Measurements from ENCODE around the gene COL8A1. TPM values are rescaled to one million over a fixed set of nuclear protein-coding genes. Genes with fewer than 3 reads are reported as not detected.

Gene COL8A1
- total RNA-seq, 1 experiment from 2014 or later, result 0.87 TPM

GRCh38 chr3:99845331-99845730 is 206.9 kb downstream of the COL8A1 start:
- no peak overlapping the region for H3K27ac Mint-ChIP-seq
- ATAC-seq (no peak), DNase-seq (ENCODE audit: low spot score) (no peak)
- no peaks in the 10 kb centered on the region for H3K36me3 Mint-ChIP-seq
- CTCF ChIA-PET, result interaction anchor here (2.5 kb wide), 1 partner anchor 409 kb away, joined by 57 read pairs; no protein-coding TSS in a partner anchor
- TF ChIP-seq GTF2I (CRISPR knock-in tag; conservative IDR thresholded peaks at IDR 0.05), result no peak
- no peak for TF ChIP-seq CREB1 (CRISPR knock-in tag; IDR thresholded peaks at IDR 0.05)
- no peak for TF ChIP-seq ZSCAN18 (CRISPR knock-in tag; IDR thresholded peaks at IDR 0.05)
- TF ChIP-seq CDX4 (CRISPR knock-in tag; IDR thresholded peaks at IDR 0.05; ENCODE audit: borderline replicate concordance), result no peak
- TF ChIP-seq ETV6 (CRISPR knock-in tag; IDR thresholded peaks at IDR 0.05), result no peak
- no peak for TF ChIP-seq NR1H2 (CRISPR knock-in tag; IDR thresholded peaks at IDR 0.05)
- TF ChIP-seq ZNF281 (CRISPR knock-in tag; IDR thresholded peaks at IDR 0.05), result no peak
- no peaks in the 10 kb centered on the region for H3K27me3 Mint-ChIP-seq (ENCODE audit: low read depth)
- H3K4me3 Mint-ChIP-seq, result no peak overlapping the region
- POLR2A ChIA-PET, result no interaction called here
- H3K9me3 Mint-ChIP-seq, result no peaks in the 10 kb centered on the region
- peaks cover 31% of the 10 kb centered on the region for H3K4me1 Mint-ChIP-seq

GRCh38 chr3:99845999-99846398 is 207.6 kb downstream of the COL8A1 start:
- no peaks in the 10 kb centered on the region for H3K27me3 Mint-ChIP-seq (ENCODE audit: low read depth)

More at GRCh38 chr3:99845999-99846398, 207.6 kb downstream of the COL8A1 start:
- Mint-ChIP-seq H3K36me3 (no peaks in the 10 kb centered on the region), H3K4me3 (no peak overlapping the region), H3K9me3 (no peaks in the 10 kb centered on the region), H3K27ac (peak overlapping the region; percentile 66; the same call in 1 of the 2 replicates), H3K4me1 (peaks cover 31% of the 10 kb centered on the region)
- POLR2A ChIA-PET, result no interaction called here
- DNase-seq (ENCODE audit: low spot score) (no peak), ATAC-seq (no peak)
- CTCF ChIA-PET, result interaction anchor here (1.2 kb wide), 1 partner anchor 408 kb away, joined by 6 read pairs; no protein-coding TSS in a partner anchor
- TF ChIP-seq NFATC4 (CRISPR knock-in tag; IDR thresholded peaks at IDR 0.05), result no peak
- no peak for TF ChIP-seq STAT6 (CRISPR knock-in tag; conservative IDR thresholded peaks at IDR 0.05; ENCODE audit: low read depth)
- no peak for TF ChIP-seq GABPB1 (CRISPR knock-in tag; IDR thresholded peaks at IDR 0.05)
- TF ChIP-seq ZNF121 (CRISPR knock-in tag; IDR thresholded peaks at IDR 0.05), result no peak
- TF ChIP-seq FOXP1 (CRISPR knock-in tag; IDR thresholded peaks at IDR 0.05; ENCODE audit: borderline replicate concordance), result no peak
- no peak for TF ChIP-seq ZBTB21 (CRISPR knock-in tag; IDR thresholded peaks at IDR 0.05; ENCODE audit: borderline replicate concordance)
- TF ChIP-seq ZNF671 (CRISPR knock-in tag; IDR thresholded peaks at IDR 0.05), result no peak
- no peak for TF ChIP-seq CBFB (CRISPR knock-in tag; IDR thresholded peaks at IDR 0.05; ENCODE audit: low read depth)
- no peak for TF ChIP-seq ETV6 (CRISPR knock-in tag; IDR thresholded peaks at IDR 0.05)
- no peak for TF ChIP-seq MLX (CRISPR knock-in tag; IDR thresholded peaks at IDR 0.05)
- no peak for TF ChIP-seq ESRRA (CRISPR knock-in tag; IDR thresholded peaks at IDR 0.05; ENCODE audit: borderline replicate concordance)
- no peak for TF ChIP-seq MAX (CRISPR knock-in tag; IDR thresholded peaks at IDR 0.05)
- no peak for TF ChIP-seq AFF4 (CRISPR knock-in tag; IDR thresholded peaks at IDR 0.05; ENCODE audit: borderline replicate concordance)
- no peak for TF ChIP-seq EMX1 (CRISPR knock-in tag; IDR thresholded peaks at IDR 0.05)
- TF ChIP-seq ZNF219 (CRISPR knock-in tag; IDR thresholded peaks at IDR 0.05; ENCODE audit: borderline replicate concordance), result no peak

Data from WTC11 (cell line).